Measurements from ENCODE around the gene LARP1. TPM values are rescaled to one million over a fixed set of nuclear protein-coding genes. Genes with fewer than 3 reads are reported as not detected.
"Not testable (repeated sequence)": the region's sequence is repeated elsewhere in the genome, so short reads cannot be mapped to it uniquely, and the experiment has no call there.

Gene LARP1
- polyA plus RNA-seq, 1 donor from 2014 or later, result 24.9 TPM

DNA sequence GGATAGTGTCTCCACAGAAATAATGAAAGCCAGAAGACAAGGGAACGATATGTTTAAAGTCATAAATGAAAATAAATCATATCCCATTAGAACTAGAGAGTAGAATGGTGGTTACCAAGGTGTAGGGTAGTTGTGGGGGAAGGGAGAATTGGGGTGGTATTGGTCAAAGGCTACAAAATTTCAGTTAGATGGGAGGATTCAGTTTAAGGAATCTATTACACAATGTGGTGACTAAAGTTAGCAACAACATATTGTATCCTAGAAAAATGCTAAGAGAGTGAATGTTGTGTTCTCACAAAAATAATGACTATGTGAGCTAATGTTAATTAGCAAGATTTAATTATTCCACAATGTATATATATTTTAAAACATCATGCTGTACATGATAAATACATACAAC is 27.8 kb upstream of the LARP1 start:
- Mint-ChIP-seq H3K27ac (no peak overlapping the region), H3K4me3 (no peak overlapping the region), H3K36me3 (no peaks in the 10 kb centered on the region), H3K9me3 (peaks cover 0 to under 1% (median 0%) of the 10 kb centered on the region in 3 donors), H3K27me3 (no peaks in the 10 kb centered on the region), H3K4me1 (no peaks in the 10 kb centered on the region)

DNA sequence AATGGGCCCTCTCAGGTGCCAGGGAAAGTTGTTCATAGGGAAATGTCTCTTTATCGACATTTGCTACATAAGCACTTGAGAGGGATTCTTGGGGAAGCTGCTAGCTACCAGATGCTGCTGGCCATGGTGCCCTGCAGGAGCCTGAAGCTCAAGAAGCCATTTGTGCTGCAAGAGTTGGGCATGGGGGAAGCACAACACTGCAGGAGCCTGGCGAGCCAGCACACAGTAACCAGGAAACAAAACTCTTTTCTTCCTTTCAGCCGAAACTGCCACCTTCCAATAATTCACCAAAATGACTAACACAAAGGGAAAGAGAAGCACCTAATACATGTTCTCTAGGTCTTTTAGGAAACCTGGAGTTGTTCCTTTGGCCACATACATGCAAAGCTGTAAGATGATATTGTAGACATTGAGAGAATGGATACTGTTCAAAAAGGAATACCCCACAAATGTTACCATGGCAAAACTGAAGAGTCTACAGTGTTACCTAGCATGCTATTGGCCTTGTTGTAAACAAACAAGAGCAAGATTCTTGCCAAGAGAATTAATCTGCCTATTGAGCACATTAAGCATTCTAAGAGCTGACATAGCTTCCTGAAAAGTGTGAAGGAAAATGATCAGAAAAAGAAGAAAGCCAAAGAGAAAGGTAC is 26.1 kb upstream of the LARP1 start:
- H3K4me1 Mint-ChIP-seq, result no peaks in the 10 kb centered on the region
- H3K27ac Mint-ChIP-seq, result no peak overlapping the region
- H3K36me3 Mint-ChIP-seq, result no peaks in the 10 kb centered on the region
- H3K4me3 Mint-ChIP-seq, result no peak overlapping the region
- H3K27me3 Mint-ChIP-seq, result no peaks in the 10 kb centered on the region
- H3K9me3 Mint-ChIP-seq, result no peaks in the 10 kb centered on the region

DNA sequence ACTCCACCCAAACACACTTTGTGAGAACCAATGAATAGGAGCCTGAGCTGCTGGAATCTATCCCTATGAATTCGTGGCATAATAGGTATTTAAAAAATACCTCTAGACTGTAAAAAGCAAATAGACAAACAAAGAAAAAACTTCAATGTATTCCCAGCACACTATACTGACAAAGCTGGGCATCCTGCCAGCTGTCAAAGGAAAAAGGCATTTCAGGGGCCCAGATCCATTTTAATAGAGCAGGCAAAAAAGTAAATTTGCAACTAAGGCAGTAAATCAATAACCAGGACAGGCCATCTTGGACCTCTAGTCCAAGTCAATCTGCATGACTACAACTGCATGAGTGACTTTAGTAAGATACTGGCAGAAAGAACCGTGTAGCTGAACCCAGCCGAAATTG is 25.6 kb upstream of the LARP1 start:
- Mint-ChIP-seq H3K36me3 (no peaks in the 10 kb centered on the region), H3K4me3 (no peak overlapping the region), H3K9me3 (no peaks in the 10 kb centered on the region), H3K4me1 (peaks cover 0 to under 1% (median under 1%) of the 10 kb centered on the region in 3 donors), H3K27me3 (no peaks in the 10 kb centered on the region), H3K27ac (no peak overlapping the region)

DNA sequence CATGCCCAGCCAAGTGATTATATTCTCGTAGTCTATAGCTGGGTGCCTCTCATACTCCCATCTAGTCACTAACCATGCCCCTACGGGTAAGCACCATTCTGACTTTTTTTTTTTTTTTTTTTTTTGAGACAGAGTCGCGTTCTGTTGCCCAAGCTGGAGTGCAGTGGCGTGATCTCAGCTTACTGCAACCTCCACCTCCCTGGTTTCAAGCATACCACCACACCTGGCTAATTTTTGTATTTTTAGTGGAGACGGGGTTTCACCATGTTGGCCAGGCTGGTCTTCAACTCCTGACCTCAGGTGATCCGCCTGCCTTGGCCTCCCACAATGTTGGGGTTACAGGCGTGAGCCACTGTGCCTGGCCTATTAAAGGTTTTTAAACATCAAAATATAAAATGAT is 24.4 kb upstream of the LARP1 start:
- peak overlapping the region in 1 of 3 donors; percentile 35 for H3K27ac Mint-ChIP-seq
- H3K4me3 Mint-ChIP-seq, H3K4me1 Mint-ChIP-seq, H3K27me3 Mint-ChIP-seq, H3K9me3 Mint-ChIP-seq, H3K36me3 Mint-ChIP-seq: not testable (repeated sequence)

DNA sequence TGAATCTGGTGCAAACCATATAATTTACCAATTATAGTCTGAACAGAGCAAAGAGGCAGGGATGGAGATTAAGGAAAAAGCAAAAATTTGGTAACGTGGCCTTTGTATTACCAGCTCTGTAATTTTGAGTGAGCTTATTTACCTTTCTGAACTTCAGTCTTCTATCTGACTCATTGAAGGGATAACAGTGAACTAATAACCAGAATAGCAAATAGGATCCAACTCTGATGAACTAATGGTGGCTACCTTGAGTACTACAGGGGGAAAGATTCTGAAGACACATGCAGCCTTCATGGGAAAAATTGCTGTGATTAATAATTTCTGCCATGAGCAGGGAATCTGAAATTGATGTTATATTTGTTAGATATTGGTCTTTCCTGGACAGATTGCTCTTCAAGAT is 23.0 kb upstream of the LARP1 start:
- H3K36me3 Mint-ChIP-seq, result no peaks in the 10 kb centered on the region
- no peak overlapping the region for H3K4me3 Mint-ChIP-seq
- peaks cover 1 to 4% (median 3%) of the 10 kb centered on the region in 3 donors for H3K4me1 Mint-ChIP-seq
- H3K27ac Mint-ChIP-seq, result peak overlapping the region in 1 of 3 donors; percentile 70
- no peaks in the 10 kb centered on the region for H3K9me3 Mint-ChIP-seq
- no peaks in the 10 kb centered on the region for H3K27me3 Mint-ChIP-seq

DNA sequence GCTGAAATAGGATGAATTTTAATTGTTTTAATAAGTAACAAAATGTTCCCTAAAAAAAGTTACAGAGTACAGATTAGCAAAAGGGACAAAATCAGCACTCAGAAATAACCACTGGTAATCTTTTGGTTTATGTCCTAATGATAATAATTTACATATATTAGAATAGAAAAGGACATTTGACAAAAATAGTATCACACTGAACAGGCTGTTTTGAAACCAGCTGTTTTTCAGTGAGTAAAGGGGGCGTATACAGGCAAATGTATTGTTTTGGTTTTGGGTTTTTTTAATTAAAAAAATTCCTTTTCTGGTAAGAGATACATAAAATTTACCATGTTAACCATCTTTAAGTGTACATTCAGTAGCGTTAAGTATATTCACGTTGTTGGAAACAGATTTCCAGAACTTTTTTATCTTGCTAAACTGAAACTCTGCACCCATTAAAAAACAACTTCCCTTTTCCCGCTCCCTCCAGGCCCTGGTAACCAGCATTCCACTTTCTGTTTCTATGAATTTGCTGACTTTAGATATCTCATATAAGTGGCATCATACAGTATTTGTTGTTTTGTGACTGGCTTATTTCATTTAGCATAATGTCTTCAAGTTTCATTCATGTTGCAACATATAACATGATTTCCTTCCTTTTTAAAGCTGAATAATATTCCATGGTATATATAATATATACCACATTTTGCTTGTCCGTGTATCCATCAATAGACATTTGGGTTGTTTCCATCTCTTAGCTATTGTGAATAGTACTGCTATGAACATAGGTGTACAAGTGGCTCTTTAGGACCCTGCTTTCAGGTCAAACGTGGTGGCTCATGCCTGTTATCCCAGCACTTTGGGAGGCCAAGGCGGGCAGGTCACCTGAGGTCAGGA is 20.6 kb upstream of the LARP1 start:
- Mint-ChIP-seq H3K9me3 (no peaks in the 10 kb centered on the region), H3K36me3 (no peaks in the 10 kb centered on the region), H3K4me1 (peaks cover 1 to 4% (median 3%) of the 10 kb centered on the region in 3 donors), H3K27me3 (no peaks in the 10 kb centered on the region), H3K4me3 (no peak overlapping the region), H3K27ac (no peak overlapping the region)

DNA sequence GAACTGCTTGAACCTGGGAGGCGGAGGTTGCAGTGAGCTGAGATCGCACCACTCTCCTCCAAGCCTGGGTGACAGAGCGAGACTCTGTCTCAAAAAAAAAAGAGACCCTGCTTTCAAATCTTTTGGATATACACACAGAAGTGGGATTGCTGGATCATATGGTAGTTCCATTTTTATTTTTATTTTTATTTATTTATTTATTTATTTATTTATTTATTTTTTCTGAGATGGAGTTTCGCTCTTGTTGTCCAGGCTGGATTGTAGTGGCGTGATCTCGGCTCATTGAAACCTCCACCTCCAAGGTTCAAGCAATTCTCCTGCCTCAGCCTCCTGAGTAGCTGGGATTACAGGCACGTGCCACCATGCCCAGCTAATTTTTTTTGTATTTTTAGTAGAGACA is 19.8 kb upstream of the LARP1 start:
- not testable (repeated sequence) for H3K27ac Mint-ChIP-seq, H3K4me3 Mint-ChIP-seq, H3K9me3 Mint-ChIP-seq, H3K4me1 Mint-ChIP-seq, H3K27me3 Mint-ChIP-seq, H3K36me3 Mint-ChIP-seq

DNA sequence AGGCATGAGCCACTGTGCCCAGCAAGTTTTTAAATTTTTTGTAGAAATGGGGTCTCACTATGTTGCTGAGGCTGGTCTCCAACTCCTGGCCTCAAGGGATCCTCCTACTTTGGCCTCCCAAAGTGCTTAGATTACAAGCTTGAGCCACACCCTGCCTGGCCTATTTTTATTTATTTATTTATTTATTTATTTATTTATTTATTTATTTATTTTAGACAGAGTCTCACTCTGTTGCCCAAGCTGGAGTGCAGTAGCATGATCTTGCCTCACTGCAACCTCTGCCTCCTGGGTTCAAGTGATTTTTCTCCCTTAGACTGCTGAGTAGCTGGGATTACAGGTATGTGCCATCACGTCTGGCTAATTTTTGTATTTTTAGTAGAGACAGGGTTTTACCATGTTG is 18.8 kb upstream of the LARP1 start:
- H3K27ac Mint-ChIP-seq, H3K36me3 Mint-ChIP-seq, H3K4me1 Mint-ChIP-seq, H3K27me3 Mint-ChIP-seq, H3K9me3 Mint-ChIP-seq, H3K4me3 Mint-ChIP-seq: not testable (repeated sequence)

DNA sequence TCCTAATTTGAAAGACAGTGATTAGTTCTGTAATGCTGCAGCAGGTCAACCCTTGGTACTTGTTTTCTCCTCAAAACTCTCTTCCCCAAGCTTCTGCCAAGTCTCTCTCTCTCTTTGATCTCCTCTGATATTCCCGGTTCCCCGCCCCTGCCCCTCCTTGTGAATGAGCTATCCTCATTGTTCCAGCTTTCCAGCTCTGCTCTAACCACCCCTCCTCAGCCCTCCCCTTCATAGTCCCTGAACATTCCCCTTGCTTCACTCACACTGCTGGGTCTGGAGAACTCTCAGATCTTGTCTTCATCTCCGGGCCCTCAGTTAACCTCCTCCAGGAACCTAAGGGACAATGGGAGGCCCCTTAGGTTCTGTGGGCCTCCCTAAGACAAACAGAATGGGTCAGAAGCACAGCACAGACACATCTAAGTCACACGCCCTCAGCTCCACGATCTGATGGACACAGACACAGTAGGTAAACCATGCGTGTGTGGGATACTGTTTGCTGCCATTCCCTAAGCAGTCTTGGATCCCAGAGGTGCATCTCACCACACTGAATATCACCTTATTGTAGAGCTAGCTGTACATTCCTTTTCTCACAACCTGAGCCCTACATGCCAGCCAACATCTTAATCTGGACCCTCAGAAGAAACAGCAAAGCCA is 17.4 kb upstream of the LARP1 start:
- Mint-ChIP-seq H3K27ac (no peak overlapping the region), H3K27me3 (no peaks in the 10 kb centered on the region), H3K4me3 (no peak overlapping the region), H3K36me3 (no peaks in the 10 kb centered on the region), H3K4me1 (peaks cover 1 to 4% (median 3%) of the 10 kb centered on the region in 3 donors), H3K9me3 (no peaks in the 10 kb centered on the region)

DNA sequence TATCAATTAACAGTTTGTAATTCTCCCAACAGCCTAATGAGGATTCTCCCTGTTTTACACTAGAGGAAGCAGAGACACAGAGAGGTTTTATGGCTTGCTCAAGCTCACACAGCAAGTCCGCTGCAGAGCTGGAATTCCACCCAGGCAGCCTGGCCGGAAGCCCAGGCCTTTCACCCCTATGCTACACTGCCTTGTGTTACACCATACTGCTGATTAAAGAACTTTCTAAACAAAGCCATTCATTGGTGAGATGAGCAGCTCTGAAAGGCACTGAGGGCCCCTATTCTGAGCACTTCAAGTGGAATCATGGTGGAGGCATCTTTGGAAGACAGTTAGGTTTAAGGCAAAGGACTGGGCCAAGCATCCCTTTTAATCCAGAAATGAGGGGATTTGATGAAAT is 14.7 kb upstream of the LARP1 start:
- Mint-ChIP-seq H3K4me1 (no peaks in the 10 kb centered on the region), H3K9me3 (no peaks in the 10 kb centered on the region), H3K4me3 (no peak overlapping the region), H3K36me3 (peaks cover 2% of the 10 kb centered on the region), H3K27ac (no peak overlapping the region), H3K27me3 (no peaks in the 10 kb centered on the region)

DNA sequence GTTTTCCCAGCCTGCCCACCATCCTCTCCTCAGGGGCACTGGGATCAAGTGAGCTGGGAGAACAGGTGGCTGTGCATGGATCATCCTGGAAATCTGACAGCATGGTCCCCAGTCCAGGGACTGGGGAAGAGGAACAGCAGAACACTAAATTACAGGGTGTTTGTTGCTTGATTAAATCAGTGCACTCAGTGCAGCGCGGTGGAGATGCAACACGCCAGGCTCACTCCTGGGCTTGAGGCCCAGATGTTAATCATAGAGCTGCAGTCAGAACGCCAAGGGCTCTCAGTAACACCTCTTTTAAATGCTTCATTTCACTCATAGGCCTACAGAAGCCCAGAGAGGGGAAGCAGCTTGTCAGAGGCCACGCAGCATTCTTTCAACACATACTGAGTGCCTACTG is 14.2 kb upstream of the LARP1 start:
- Mint-ChIP-seq H3K4me3 (no peak overlapping the region), H3K27me3 (no peaks in the 10 kb centered on the region), H3K36me3 (peaks cover 2% of the 10 kb centered on the region), H3K27ac (no peak overlapping the region), H3K4me1 (no peaks in the 10 kb centered on the region), H3K9me3 (no peaks in the 10 kb centered on the region)

DNA sequence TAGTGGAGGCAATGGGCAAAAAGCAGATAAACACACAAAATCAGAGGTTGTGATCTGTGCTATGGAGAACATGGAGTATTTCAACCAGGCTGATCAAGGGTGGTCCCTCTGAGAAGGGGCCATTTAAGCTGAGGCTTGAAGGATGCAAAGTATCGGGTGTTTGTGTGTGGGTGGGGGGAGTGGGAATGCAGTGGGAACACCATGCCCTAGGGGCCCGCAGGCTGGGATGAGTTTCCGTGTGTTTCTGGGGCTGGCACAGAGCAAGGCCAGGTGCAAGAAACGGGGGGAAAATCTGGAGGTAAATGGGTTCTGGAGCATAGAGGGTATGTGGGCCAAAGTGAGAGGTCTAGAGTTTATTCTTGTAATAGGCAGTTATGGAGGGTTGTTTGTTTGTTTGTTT is 13.8 kb upstream of the LARP1 start:
- Mint-ChIP-seq H3K27me3 (no peaks in the 10 kb centered on the region), H3K9me3 (no peaks in the 10 kb centered on the region), H3K27ac (no peak overlapping the region), H3K4me1 (no peaks in the 10 kb centered on the region), H3K4me3 (no peak overlapping the region), H3K36me3 (peaks cover 2% of the 10 kb centered on the region)

DNA sequence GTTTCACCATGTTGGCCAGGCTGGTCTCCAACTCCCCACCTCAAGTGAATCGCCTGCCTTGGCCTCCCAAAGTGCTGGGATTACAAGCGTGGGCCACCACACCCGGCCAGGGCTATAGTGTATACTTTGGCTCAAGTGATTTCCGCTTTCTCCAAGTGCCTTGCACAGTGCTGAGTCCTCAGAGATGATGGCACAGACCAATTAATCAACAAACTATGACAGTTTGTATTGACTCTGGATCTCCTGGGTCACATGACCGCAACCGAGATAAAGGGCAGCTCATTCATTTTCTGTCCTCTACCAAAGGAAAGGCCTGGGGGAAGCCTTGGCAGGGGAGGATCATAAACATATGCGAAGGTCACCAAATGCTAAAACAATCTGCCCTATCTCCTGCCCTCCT is 11.4 kb upstream of the LARP1 start:
- Mint-ChIP-seq H3K9me3 (no peaks in the 10 kb centered on the region), H3K27ac (peak overlapping the region in 1 of 3 donors; percentile 22), H3K4me1 (no peaks in the 10 kb centered on the region), H3K36me3 (peaks cover 2% of the 10 kb centered on the region), H3K4me3 (no peak overlapping the region), H3K27me3 (no peaks in the 10 kb centered on the region)

DNA sequence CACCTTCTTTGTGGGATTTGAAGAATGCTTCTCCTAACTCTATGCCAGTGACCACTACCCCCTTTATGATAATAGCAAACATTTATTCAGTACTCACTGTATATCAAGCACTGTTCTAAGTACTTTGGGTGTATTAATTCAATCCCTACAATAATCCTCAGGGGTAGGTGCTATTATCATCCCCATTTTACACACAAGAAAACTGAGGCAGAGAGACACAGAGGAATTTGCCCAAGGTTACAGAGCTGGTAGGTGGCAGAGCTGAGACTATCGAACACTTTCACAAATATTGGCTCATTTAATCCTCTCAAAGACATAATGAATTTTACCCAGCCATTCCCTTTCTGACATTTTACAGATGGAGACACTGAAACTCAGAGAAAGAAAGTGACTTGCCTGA is 9.8 kb upstream of the LARP1 start:
- Mint-ChIP-seq H3K27me3 (no peaks in the 10 kb centered on the region), H3K9me3 (no peaks in the 10 kb centered on the region), H3K4me3 (no peak overlapping the region), H3K4me1 (no peaks in the 10 kb centered on the region), H3K36me3 (peaks cover 2% of the 10 kb centered on the region), H3K27ac (no peak overlapping the region)

DNA sequence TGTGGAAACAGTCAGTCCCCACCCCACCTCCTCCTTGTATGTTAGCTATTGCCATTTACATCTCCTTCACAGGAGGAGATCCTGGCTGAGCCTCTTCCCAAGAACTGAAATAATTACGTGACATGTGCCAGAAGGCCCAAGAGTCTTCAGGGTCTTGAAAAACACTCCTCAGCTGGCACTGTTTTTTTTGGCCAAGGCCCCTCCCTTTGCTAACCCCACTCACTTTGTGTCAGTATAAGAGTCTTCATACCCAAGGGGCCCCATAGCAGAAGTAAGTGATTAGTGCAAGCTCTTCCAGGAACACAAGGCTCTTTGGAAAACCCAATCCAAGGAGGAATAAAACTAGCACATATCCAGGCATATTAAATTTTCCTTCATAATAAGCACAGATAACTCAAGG is 5.7 kb upstream of the LARP1 start:
- H3K27ac Mint-ChIP-seq, result no peak overlapping the region
- H3K36me3 Mint-ChIP-seq, result peaks cover 2% of the 10 kb centered on the region
- no peak overlapping the region for H3K4me3 Mint-ChIP-seq
- H3K27me3 Mint-ChIP-seq, result no peaks in the 10 kb centered on the region
- peaks cover 3 to 8% (median 5%) of the 10 kb centered on the region in 3 donors for H3K4me1 Mint-ChIP-seq
- no peaks in the 10 kb centered on the region for H3K9me3 Mint-ChIP-seq

DNA sequence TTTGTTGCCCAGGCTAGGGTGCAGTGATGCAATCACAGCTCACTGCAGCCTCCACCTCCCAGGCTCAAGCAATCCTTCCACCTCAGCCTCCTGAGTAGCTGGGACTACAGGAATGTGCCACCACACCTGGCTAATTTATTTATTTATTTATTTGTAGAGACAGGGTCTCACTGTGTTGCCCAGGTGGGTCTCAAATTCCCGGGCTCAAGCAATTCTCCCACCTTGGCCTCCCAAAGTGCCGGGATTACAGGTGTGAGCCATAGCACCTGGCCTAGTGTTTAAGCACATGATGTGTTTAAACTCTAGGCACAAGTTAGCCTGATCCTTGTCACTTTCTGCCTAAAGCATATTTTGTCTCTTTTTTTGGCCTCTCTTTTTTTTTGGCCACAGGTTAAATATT is 4.5 kb upstream of the LARP1 start:
- H3K4me1 Mint-ChIP-seq, H3K27me3 Mint-ChIP-seq, H3K36me3 Mint-ChIP-seq, H3K9me3 Mint-ChIP-seq, H3K27ac Mint-ChIP-seq: not testable (repeated sequence)
- peak overlapping the region in 1 of 4 donors; percentile 52 for H3K4me3 Mint-ChIP-seq
